NCI-H748 (cell line): Measurements from ENCODE around the gene DNASE1L2.
"Not testable (repeated sequence)": the region's sequence is repeated elsewhere in the genome, so short reads cannot be mapped to it uniquely, and the experiment has no call there.

Experiments
- DNase-seq: peaks from one replicate; lab custom pipeline; 2025; ENCODE audit not compliant: unreplicated experiment; lab: John Stamatoyannopoulos, UW

DNASE1L2 gene

GRCh38 chr16:2203119-2203688 is 33.0 kb upstream of the DNASE1L2 start:
- not testable (repeated sequence) for DNase-seq

GRCh38 chr16:2204416-2205103 is 31.7 kb upstream of the DNASE1L2 start:
- no peak for DNase-seq

GRCh38 chr16:2205104-2205966 is 30.9 kb upstream of the DNASE1L2 start, which contains the start of gene MLST8:
TSS of gene MLST8 (plus strand) at chr16:2205454. CDS start at chr16:2206086, 632 bp downstream.
- peak; percentile 78 for DNase-seq

DNA sequence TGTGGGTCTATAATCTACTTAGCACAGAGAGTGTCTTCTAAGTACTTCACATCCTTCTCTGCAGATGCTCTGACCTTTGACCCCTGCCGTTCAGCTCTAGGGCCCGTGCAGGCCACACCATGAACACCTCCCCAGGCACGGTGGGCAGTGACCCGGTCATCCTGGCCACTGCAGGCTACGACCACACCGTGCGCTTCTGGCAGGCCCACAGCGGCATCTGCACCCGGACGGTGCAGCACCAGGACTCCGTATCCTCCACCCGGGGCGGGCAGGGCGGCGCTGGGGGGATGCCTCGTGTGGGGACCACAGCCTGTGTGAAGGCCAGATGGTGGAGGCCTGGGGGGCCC is 30.3 kb upstream of the DNASE1L2 start:
- no peak for DNase-seq

- no peak for DNase-seq
Measured at GRCh38 chr16:2206420-2206779, 29.8 kb upstream of the DNASE1L2 start.

- DNase-seq, result no peak
Measured at GRCh38 chr16:2206780-2207433, 29.3 kb upstream of the DNASE1L2 start.

- DNase-seq, result no peak
Measured at GRCh38 chr16:2207872-2208271, 28.4 kb upstream of the DNASE1L2 start.

DNA sequence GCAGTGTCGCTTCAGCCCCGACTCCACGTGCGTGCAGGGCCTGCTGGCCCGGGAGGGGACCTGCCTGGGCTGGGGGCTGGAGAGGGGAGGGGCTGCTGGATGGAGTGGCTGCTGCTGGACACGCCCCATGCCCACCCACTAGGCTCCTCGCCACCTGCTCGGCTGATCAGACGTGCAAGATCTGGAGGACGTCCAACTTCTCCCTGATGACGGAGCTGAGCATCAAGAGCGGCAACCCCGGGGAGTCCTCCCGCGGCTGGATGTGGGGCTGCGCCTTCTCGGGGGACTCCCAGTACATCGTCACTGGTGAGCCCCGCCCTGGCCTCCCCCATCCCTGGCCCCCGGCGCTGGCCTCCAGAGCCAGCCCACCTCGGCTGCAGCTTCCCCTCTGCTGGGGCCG is 27.9 kb upstream of the DNASE1L2 start:
- no peak for DNase-seq

DNA sequence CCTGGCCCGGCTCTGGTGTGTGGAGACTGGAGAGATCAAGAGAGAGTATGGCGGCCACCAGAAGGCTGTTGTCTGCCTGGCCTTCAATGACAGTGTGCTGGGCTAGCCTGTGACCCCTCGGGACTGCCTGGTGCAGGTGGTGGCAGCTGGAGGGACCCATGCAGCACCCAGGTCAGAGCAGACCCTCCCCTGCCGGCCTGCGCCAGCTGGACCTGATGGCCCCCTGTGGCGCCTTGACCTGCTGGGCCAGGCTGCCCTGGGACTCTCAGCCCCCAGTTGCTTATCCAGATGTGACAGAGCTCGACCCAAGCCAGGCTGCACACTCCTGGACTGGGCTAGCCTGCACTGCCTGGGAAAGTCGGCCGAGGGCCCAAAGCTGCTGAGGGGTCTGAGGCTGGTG is 27.5 kb upstream of the DNASE1L2 start:
- DNase-seq, result no peak

- DNase-seq, result no peak
Measured at GRCh38 chr16:2209258-2210008, 26.8 kb upstream of the DNASE1L2 start.

- DNase-seq, result no peak
Measured at GRCh38 chr16:2210009-2210332, 26.3 kb upstream of the DNASE1L2 start.

DNA sequence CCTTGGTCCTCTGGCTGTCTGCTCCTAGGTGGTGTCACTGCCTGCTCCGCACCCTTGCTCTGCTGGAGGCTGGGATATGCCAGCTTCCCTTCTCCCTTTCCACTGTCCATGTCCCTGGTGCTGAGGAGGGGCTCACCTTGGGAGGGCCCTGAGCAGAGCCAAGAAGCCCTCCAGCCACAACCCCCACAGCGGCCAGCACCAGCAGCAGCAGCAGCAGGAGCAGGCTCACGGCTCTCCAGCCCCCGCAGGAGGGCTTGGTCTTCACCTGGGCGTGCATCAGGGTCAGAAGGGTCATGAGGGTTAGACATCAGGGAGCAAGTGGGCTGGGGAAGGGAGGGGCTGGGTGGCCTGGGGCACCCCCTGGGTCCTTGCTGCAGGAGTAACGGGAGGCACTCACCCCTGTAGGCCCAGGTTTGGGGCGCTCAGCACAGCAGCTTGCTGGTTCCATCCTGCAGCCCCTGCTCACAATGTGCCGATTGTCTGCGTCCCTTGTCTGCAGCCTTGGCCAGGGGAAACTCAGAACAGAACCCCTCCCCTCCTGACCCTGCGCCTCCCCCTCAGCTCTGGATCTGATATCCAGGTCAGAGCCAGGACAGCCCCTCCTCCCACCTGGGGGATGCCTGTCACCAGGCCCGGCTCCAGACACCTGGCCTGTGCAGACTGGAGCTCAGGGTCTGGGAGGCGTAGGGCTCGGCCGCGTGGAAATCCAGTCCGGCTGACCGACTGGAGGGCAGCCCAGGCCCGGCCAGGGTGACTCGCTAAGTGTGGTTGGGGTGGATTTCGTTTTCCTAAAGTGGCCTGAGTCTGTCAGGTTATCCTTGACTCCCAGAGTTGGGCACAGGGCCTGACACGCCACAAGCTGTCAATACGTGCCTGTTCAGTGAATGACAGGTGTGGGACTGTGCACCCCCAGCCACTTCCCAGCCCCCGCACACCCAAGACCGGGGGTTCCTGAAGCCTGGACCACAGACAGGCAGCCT is 25.6 kb upstream of the DNASE1L2 start, which contains the start of gene BRICD5:
TSS of gene BRICD5 (minus strand) at position 478 of the 980 bp plus-strand sequence. CDS start at position 448, 30 bp downstream.
- no peak for DNase-seq

DNA sequence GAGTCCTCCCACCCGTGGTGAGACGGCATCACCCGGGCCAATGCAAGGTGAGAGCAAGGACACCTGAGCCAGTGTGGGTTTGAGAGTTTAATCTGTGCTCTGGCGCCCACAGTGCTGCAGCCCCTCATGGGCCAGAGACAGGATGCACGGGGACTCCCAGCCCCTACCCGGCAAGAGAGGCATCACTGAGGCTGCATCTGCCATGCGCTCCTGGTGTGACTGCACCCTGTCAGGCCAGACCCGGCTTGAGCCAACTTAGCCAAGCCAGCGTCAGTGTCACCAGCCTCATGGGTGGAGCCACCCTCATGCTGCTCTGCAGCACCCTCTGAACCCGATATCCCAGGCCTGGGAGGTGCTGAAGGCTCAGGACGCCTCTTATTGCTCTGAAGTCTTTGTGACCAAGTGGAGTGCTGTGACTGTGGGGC is 24.3 kb upstream of the DNASE1L2 start:
- no peak for DNase-seq

GRCh38 chr16:2212362-2213324 is 23.6 kb upstream of the DNASE1L2 start:
- DNase-seq, result no peak

DNA sequence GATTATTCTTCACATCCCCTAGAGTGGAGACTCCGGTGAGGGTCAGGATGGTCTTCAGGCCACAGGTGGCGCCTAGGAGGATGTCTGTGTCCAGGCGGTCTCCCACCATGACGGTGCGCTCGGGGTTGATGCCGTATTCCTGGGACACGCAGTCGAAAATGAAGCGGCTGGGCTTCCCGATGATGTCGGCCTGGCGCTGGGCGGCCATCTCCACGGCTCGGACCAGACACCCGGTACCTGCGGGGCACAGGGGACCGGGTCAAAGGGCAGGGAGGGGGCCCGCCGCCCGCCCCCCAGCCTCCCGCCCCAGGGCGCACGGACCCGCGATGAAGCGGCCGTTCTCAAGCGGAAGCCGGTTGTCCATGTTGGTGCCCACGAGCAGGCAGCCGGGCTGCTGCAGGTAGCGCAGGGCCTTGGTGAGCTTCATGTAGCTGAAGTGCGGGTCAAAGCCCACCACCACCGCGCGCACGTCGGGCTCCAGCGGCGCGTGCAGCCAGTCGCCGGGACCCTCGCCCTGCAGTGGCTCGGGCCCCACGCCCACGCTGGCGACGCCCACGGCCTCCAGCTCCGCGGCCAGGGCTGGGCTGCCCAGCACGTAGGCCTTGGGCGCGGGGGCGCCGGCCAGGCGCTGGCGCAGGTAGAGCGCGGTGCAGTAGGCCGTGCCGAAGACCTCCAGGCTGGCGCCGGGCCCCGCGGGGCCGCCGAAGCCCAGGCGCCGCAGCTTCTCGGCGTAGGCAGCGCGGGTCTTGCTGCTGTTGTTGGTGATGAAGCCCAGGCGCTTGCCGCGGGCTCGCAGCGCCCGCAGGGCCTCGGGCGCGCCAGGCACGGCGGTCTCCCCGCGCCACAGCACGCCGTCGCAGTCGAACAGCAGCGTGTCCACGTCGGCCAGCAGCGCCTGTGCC is 22.2 kb upstream of the DNASE1L2 start:
- DNase-seq, result peak; percentile 42

GRCh38 chr16:2214719-2214968 is 21.6 kb upstream of the DNASE1L2 start, which contains the start of gene PGP:
TSS of gene PGP (minus strand) at chr16:2214840. CDS start at chr16:2214777, 63 bp downstream.
- DNase-seq, result no peak

GRCh38 chr16:2216330-2216729 is 19.9 kb upstream of the DNASE1L2 start:
- DNase-seq, result no peak
